HG03066 (cell line): ENCODE results near the gene PEAR1.

Source experiments
- ATAC-seq: cut with Tn5 transposase; IDR thresholded peaks from one replicate; pipeline ENCODE4 v1.9.1; 2021; ENCODE audit warnings: low read depth; ENCODE audit not compliant: unreplicated experiment

PEAR1 gene, protein sequence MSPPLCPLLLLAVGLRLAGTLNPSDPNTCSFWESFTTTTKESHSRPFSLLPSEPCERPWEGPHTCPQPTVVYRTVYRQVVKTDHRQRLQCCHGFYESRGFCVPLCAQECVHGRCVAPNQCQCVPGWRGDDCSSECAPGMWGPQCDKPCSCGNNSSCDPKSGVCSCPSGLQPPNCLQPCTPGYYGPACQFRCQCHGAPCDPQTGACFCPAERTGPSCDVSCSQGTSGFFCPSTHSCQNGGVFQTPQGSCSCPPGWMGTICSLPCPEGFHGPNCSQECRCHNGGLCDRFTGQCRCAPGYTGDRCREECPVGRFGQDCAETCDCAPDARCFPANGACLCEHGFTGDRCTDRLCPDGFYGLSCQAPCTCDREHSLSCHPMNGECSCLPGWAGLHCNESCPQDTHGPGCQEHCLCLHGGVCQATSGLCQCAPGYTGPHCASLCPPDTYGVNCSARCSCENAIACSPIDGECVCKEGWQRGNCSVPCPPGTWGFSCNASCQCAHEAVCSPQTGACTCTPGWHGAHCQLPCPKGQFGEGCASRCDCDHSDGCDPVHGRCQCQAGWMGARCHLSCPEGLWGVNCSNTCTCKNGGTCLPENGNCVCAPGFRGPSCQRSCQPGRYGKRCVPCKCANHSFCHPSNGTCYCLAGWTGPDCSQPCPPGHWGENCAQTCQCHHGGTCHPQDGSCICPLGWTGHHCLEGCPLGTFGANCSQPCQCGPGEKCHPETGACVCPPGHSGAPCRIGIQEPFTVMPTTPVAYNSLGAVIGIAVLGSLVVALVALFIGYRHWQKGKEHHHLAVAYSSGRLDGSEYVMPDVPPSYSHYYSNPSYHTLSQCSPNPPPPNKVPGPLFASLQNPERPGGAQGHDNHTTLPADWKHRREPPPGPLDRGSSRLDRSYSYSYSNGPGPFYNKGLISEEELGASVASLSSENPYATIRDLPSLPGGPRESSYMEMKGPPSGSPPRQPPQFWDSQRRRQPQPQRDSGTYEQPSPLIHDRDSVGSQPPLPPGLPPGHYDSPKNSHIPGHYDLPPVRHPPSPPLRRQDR

DNA sequence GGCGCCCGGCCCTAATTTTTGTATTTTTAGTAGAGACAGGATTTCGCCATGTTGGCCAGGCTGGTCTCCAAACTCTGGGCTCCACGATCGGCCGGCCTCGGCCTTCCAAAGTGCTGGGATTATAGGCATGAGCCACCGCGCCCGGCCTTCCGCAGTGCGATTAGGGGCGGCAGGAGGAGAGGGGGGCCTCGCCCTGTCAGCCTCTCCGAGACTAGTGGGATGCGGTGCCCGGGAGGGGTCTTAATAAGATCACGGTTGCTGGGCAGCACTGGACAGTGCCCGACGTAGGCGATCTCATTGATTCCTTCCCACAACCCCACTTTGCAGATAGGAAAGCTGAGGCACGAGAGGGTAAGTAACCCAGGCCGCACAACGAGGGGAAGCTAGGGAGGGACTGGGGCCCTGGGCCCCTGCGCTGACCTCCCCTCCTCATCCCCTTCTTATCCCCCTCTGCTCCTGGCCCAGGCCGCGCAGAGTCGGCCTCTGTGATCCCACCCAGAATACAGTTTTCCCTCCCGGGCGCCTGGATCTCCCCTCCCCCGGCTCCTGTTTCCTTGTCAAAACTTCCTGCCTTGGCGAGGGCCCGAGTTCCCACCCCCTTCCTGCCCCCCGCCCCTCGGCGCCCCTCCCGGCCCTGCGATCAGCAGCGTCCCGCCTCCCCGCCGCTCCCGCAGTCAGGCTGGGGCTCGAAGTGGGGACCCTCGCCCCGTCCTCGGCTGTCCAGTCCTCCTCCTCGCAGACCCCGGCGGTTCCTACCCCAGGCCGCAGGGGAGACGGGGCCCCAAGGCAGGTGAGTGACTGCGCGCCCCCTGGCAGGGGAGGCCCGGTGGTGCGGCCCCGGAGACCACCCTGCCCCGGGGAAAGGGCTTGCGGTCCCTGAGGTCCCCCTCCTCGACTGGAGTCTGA, at the start of gene PEAR1:
Gene PEAR1 (plus strand): TSS at position 671 of the 906 bp plus-strand sequence. CDS start 10,209 bp downstream, outside the sequence.
- ATAC-seq: no peak

DNA sequence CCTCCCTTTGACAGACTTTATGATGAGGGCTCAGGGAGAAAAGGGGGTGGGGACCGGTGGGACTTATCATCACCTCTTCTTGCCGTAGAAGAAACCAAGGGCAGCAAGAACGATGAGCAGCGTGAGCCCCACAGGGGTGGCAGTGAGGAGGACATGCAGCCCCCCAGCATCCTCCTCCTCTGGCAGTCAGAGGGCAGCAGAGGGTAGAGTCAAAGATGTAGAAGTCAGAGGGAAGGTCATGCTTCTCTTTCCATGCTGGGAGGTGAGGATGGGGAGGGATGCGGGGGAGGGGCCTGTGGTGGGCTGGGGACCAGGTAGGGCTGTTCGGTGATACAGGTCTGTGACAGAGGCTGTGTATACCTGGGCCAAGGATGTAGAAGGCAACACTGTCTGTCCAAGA, 49.4 kb upstream of the PEAR1 start:
- ATAC-seq: no peak

DNA sequence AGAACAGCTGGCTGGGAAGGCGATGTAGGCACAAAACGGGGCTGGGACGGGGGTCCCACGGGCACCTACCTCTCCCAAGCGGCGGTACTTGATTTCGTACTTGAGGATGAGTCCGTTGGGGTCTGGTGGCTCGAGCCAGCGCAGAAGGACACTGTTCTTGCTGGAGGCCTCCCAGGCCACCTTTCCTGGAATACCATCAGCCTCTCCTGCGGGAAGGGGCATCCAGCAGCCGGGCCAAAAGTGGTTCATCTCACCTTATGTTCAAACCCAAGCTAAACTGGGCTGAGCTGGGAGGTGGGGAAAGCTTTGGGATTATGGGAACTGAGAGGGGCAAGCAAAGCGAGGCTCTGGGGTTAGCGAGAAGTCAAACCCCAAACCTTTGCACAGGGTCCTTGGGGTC, 48.9 kb upstream of the PEAR1 start:
- ATAC-seq: no peak

DNA sequence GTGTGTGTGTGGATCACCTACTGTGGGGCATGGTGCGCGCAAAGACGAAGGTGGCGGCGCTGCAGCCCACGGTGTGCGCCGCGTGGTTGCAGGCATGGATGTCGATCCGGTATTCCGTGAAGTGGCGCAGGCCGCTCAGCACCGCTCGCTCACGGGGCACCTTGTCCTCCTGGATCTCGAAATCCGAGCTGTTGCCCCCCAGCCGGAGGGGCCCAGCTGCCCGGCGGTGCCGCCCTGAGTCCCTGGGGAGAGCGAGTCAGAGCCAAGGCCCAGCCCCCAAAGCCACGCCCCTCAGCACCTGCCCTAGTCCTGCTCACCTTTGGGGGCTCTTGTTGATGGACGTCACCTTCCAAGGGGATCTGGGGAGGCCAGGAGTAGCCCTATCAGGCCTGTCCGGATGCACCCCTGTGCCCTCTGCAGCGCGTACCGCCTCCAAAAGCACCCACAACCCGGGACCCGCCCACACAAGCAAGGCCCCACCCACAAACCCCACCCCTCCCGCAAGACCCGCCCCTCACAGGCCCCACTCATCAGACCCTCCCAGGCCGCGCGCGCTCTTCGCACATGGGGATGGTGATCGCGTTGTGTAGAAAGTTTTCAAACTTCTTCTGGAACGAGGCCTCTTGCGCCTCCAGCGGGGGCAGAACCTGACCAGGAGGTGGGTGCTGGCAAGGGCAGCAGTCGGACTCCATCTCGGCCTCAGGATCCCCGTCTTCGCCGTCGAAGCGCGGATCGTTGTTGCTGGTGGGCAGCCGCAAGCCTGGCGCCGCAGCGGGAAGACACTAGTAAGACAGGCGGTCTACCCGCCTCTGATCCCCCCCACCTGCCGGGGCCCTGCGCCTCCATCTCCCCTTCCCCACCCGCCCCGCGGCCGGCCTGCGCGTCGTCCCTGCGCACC, 48.2 kb upstream of the PEAR1 start:
- ATAC-seq: no peak

DNA sequence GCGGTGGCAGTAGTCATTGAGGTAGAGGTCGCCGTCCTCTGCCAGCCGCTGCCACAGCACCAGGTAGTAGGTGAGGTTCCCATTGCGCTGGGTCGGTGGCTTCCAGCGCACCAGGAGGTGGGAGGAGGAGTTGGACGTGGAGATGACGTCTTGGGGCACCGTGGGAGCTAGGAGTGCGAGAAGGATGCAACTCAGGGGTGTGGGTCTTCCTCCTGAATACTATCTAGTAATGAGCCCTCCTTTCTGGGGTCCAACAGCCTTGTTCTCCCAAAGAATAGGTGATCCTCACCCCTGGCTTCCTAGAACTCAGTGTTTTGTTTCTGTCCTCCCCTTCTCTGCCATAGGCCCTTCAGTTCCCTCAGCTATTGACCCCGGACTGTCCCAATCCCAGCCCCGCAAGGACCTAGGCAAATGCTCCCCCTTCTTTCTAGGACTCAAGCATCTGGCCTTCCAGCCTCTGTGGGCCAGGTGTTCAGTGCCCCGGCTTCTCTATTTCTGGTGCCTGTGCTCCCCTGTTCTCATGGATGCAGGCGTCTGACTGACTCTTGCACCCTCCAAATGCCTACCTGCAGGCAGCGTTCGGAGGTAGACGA, 47.5 kb upstream of the PEAR1 start:
- ATAC-seq: no peak

DNA sequence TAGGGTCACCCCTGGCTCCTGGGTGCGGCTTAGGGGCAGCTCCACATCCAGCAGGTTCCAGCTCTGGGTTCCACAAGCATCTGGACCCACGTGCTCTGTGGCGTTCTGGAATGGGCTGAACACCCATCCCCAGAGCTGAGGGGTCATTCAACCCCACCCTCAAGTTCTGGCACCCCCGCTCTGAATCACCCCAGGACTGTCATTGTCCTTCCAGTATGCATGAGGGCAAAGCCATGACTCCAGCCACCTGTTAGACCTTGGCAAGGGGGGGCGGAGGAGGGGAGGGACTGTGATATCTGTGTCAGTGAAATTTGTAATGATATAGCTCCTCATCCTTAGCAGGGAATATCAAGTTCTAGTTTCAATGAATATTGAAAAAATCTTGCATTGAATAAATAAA, 46.9 kb upstream of the PEAR1 start:
- no peak for ATAC-seq

DNA sequence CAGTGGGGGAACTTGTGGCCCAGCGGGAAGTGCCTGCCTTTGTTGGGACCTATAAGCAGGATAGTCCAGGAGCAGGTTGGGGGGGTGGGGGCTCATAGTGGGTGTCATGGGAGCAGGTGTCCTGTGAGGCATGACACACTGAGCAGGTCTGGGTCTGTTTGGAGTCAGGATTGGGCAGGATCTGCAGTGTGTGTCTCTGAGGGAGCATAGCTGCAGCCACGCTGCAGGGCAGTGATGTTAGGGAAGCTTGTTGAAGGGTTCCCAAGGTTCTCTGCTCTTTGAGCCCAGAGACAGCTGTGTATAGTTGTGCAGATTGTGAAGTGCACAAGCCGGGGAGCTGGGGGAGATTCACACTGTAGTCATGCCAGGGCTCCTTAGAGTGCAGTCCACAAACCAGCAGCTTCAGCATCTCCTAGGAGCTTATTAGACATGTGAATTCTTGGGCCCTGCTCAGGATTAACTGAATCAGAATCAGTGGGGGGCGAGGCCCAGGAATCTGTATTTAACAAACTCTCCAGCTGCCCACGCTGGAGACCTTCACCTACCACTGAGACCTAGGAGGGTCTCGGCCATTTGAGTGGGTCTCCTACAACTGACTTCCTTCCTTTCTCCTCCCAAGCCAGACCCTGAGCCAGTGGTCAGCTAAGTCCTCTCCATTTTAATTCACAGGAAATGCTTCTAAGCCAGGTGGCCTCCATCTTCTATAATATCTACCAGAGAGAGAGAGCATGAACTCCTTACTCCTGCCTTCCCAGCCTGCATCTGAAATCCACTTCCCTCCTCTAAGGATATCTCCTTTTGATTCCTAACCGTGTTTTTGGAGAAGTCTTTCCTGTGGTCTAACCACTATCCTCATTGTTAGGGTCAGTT, 45.7 kb upstream of the PEAR1 start:
- ATAC-seq: no peak

DNA sequence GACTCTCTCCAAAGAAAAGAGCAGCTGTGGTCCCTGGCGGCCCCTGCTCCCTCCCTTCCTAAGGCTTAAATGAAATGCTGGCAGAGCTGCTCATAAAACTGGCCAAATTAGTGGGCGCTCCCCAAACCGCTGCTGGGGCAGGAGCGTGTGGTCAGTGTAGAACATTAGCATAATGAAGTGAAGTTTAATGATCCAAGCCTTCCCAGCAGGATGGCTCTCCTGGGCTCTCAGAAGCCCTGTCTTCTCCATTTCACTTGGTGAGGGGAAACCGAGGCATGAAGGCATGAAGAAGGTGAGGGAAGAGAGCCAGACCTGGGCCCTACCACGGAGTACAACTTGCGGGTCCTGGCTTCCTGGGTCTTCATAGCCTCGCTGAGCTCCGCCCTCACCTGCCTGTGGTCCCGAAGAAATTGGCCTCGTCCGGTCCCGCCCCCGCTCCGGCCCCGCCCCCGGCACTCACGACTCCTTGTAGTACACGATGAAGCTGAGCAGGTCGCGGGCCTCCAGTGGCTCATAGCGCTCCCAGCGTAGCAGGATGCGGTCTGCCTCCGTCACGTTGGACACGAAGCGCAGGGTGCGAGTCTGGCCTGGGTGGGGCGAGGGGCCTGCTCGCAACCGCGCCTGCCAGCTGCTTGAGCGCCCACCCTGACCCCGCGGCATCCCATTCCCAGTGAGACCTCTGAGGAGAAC, 44.9 kb upstream of the PEAR1 start:
- ATAC-seq: no peak

DNA sequence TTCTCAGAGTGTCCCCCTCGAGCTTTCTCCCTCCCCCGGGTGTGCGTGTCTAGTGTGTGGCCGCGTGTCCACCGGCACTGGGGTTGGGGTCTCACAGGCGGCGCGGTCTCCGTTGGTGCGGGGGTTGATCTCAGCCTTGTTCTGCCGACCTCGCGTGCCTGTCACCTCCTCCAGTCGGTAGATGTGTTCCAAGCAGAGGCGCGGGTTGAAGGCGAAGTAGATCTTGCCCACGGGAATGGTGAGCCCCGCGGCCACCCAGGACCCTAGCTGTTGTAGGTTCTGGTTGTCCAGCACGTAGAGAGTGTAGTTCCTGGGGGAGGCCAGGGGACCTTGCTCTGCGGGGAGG, 44.4 kb upstream of the PEAR1 start:
- no peak for ATAC-seq

DNA sequence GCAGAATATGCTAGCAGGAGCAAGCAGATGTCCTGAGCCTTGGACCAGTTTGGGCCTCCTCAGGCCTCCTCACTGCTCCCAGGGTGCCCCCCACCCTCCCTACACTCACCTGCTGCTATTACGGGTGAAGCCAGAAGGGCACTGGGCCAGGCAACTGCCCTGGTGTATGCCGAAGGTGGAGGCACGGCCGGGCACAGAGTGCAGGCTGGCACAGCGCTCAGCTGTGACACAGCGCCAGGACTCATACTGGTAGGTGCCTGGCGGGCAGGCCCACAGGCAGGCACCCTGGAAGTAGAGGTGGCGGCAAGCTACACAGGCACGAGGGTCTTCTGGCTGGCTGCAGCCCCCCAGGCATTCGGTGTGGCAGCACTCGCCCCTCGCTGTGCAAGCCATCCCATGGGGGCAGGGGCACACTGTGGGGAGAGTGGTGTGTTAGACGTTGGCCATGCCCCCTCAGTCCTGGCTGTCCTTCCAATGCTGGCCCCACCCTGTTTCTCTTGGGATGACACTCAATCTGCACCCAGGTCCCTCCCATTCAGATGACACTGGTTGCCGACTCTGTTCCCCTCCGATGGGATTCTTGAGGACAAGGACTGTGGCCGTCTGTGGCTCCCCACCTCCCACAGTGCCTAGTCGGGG, 41.6 kb upstream of the PEAR1 start:
- ATAC-seq: no peak

DNA sequence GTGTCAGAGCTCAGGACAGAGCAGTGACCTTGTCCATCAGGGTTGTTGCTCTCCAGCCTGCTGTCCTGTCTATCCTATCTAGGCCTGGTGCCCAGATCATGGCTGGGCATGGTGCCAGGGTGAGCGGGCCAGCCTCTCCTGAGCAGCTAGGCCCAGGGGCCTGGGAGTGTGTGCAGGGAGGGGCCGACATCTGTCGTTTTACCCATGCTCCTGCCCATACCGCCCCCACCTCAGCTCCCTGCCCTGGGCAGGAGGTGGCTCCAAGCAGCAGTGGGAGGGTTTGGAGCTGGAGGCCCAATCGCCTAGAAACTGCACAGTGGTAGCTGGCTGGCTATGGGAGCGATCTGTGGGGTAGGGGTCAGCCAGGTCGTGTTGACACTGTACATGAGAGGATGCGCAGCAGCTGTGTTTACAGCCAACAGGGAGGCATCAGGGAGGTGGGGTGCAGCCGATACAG, 41.1 kb upstream of the PEAR1 start:
- ATAC-seq: no peak

DNA sequence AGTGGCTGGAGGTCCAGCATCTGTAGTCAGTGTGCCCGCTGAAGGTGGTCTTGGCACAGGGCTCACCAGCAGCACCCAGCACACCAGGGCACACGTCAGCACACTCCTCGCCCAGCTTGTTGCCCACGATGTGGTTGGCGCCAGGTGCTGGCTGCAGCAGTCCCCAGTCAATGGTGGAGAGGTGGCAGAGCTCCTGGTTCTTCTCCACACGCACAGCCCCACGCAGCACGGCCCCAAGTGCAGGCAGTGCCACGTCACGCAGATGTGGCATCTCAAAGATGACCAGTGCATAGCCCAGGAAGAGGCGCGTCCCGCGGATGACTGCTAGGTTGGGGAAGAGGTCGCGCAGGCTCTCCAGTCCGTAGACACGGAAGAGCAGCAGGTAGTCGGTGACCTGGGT, 39.8 kb upstream of the PEAR1 start:
- no peak for ATAC-seq

DNA sequence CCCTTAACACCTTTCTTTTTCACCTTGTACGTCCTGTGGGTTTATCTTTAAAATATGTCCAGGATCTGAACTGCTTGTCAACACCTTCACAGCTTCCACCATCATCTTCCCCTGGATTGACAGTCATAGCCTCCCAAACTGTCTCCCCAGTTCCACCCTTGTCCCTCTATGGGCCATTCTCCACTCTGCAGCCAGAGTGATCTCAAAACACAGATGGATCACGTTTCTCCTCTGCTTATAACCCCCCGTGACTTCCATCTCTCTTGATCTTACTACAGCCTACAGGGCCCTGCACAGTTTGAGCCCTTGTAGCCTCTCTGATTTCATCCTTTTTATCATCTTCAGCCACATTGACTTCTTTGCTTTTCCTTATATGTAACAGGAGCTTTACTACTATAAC, 38.9 kb upstream of the PEAR1 start:
- no peak for ATAC-seq

DNA sequence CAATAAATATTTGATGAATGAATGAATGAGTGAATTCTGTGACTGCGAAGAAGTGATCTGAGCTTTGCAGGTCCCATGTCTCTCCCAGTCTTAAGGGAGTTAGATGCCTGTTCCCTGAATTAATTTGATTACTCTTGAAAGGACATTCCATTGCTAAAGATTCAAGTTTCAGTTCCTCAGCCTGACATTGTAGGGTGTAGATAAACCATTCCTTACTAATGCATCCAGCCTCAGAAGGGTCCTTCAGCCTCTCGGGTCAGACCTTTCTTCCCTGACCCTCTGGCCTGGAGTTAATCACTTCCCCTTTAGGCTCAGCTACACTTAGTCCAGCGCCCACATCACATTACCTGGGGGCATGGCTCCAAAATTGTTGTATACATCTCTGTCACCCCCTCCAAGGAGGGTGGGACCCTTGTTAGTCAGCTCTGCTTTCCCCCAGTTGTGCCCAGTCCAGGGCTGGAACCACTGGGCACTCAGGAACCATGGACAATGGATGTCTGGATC, 37.2 kb upstream of the PEAR1 start:
- ATAC-seq: no peak

DNA sequence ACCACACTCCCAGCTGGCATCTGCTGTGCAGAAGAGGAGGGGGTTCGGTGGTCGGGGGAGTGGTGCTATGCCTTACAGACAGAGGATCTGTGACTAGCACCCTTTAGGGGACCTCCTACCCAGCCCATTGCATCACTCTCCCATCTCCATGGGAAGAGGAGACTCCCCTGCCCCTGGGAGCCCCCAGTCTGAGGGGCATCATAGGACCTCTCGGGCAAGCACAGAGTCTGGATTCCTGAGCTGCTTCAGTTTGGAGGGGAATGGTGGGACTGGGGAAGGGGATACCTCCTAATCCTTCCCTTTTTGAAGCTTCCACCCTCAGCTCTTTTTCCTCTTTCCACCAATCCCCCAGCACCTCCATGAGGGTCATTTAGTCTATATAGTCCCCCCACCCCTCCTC, 36.0 kb upstream of the PEAR1 start:
- ATAC-seq: no peak

DNA sequence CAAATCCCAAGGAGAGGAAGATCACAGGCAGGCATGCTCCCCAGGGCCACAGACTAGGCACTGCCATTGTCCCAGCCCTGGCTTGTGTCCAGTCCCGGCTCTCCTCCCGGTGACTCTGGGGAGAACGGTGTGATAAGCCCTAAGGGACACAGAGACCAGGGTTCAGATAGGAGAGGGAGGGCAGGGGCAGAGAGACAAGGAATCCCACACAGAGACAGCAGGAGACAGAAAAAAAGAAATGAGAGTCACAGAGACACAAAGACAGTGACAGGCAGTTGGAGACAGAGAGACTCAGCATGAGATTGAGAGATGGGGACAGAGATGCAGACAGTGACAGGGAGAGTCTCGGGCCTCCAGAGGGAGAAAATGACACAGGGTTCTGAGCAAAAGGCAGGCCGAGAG, 35.0 kb upstream of the PEAR1 start:
- ATAC-seq: no peak

DNA sequence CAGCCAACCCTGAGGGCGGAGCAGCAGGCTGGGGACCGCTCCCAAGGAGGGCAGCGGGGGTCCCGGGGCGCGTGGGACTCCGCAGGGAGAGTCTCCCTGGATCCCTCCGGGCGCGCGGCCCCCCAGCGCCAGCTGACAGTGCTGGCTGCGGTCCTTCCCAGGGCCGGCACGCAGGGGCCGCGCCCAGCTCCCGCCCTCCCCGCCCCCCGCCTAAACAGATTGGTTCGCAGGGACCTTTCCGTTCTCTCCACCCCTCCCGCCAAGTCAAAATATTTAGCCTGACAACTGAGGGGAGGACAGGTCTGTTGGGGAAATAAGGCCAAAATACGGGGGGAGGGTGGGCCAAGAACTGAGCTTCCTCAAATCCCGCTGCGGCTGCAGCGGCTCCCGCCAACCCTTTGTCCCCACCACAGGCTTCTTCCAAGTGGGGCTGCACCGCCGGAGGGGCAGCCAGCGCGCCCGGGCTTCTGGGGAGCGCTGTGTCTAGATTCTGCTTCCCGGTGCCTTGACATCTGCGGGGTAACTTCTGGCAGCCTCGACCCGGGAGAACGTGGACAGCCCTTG, 34.5 kb upstream of the PEAR1 start, which contains the start of gene INSRR:
Gene INSRR (minus strand): TSS at position 159 of the 564 bp plus-strand sequence. CDS start 496 bp downstream, outside the sequence.
- no peak for ATAC-seq
